GM23338 (cell line): Measurements from ENCODE around the gene SLC25A4. TPM values are rescaled to one million over a fixed set of nuclear protein-coding genes. Genes with fewer than 3 reads are reported as not detected.
A peak's percentile ranks its signal among the peaks of the same experiment; 100 is the strongest.

ENCODE experiments used
- ATAC-seq: fragments of 200-7000 bp; cut with Tn5 transposase; 3 replicates; pipeline ENCODE4 v1.9.1; 2020
- DNase-seq: peaks from one replicate; pipeline ENCODE4 v3.0.0-alpha.2; 2015; ENCODE audit warnings: low spot score
- H2AFZ ChIP-seq: fragments of 200-600 bp; sonication (generic); 2 replicates; pipeline ENCODE4 v1.8.0; 2016; ENCODE audit warnings: antibody characterized with exemption, mild to moderate bottlenecking, moderate library complexity
- H3F3A ChIP-seq: fragments of 200-600 bp; sonication (generic); replicated peaks from 2 replicates; pipeline ENCODE4 v1.8.0; 2017; ENCODE audit warnings: antibody characterized with exemption, mixed run types, low read depth
- H3K27ac ChIP-seq: fragments of 200-600 bp; sonication (generic); 2 replicates; pipeline ENCODE4 v1.6.1; 2016; ENCODE audit warnings: low read depth
- H3K27me3 ChIP-seq: fragments of 200-600 bp; sonication (generic); 2 replicates; pipeline ENCODE4 v1.8.0; 2016; ENCODE audit warnings: mild to moderate bottlenecking, mixed run types, moderate library complexity; ENCODE audit not compliant: insufficient read depth
- H3K36me3 ChIP-seq: fragments of 200-600 bp; sonication (generic); 2 replicates; pipeline ENCODE4 v1.8.0; 2016; ENCODE audit warnings: mild to moderate bottlenecking; ENCODE audit not compliant: insufficient read depth
- H3K4me1 ChIP-seq: fragments of 200-600 bp; sonication (generic); 2 replicates; pipeline ENCODE4 v1.8.0; 2016; ENCODE audit warnings: mild to moderate bottlenecking, moderate library complexity; ENCODE audit not compliant: insufficient read depth
- H3K4me2 ChIP-seq: fragments of 200-600 bp; sonication (generic); 2 replicates; pipeline ENCODE4 v1.7.1; 2017; ENCODE audit warnings: mixed run types
- H3K4me3 ChIP-seq: fragments of 200-600 bp; sonication (generic); 2 replicates; pipeline ENCODE4 v1.6.1; 2016; ENCODE audit warnings: mixed run types
- H3K79me2 ChIP-seq: fragments of 200-600 bp; sonication (generic); replicated peaks from 2 replicates; pipeline ENCODE4 v1.8.0; 2017; ENCODE audit warnings: mild to moderate bottlenecking; ENCODE audit not compliant: insufficient read depth
- H3K9me2 ChIP-seq: fragments of 200-600 bp; sonication (generic); 2 replicates; pipeline ENCODE4 v1.8.0; 2017; ENCODE audit not compliant: insufficient read depth
- H4K20me1 ChIP-seq: fragments of 200-600 bp; sonication (generic); replicated peaks from 2 replicates; pipeline ENCODE4 v1.8.0; 2017; ENCODE audit warnings: mild to moderate bottlenecking; ENCODE audit not compliant: insufficient read depth
- H3K27ac Mint-ChIP-seq: 2 replicates; pipeline ENCODE4 v1.8.0; 2020; ENCODE audit warnings: inconsistent platforms, mild to moderate bottlenecking, moderate library complexity, mixed read lengths
- H3K27me3 Mint-ChIP-seq: 3 replicates; pipeline ENCODE4 v1.8.0; 2022; ENCODE audit warnings: low read depth, mild to moderate bottlenecking, moderate library complexity, mixed read lengths, inconsistent platforms; ENCODE audit not compliant: insufficient read depth, poor library complexity
- H3K36me3 Mint-ChIP-seq: 3 replicates; pipeline ENCODE4 v1.8.0; 2021; ENCODE audit warnings: low read depth, mild to moderate bottlenecking, inconsistent platforms, moderate library complexity, mixed read lengths
- H3K4me1 Mint-ChIP-seq: 3 replicates; pipeline ENCODE4 v1.8.0; 2020; ENCODE audit warnings: mild to moderate bottlenecking, inconsistent platforms, mixed read lengths
- H3K4me3 Mint-ChIP-seq: 3 replicates; pipeline ENCODE4 v1.8.0; 2021; ENCODE audit warnings: moderate library complexity, mild to moderate bottlenecking, inconsistent platforms, mixed read lengths
- H3K9me3 Mint-ChIP-seq: 3 replicates; pipeline ENCODE4 v1.8.0; 2020; ENCODE audit warnings: moderate library complexity, mild to moderate bottlenecking, inconsistent platforms, mixed read lengths
- CREB1 ChIP-seq: fragments of 250-450 bp; sonication (Bioruptor Pico); IDR thresholded peaks from 2 replicates; pipeline ENCODE4 v1.5.0; 2020; ENCODE audit warnings: low read depth, mild to moderate bottlenecking, moderate library complexity
- JUNB ChIP-seq: IDR thresholded peaks from one replicate; pipeline ENCODE4 v1.6.1; 2016; ENCODE audit warnings: antibody characterized with exemption; ENCODE audit not compliant: unreplicated experiment
- NANOG ChIP-seq: IDR thresholded peaks from 2 replicates; pipeline ENCODE4 v1.6.1; 2016; ENCODE audit warnings: antibody characterized with exemption, borderline replicate concordance
- STAT1 ChIP-seq: IDR thresholded peaks from one replicate; pipeline ENCODE4 v1.6.1; 2016; ENCODE audit warnings: antibody characterized with exemption; ENCODE audit not compliant: unreplicated experiment
- ZNF331 ChIP-seq: fragments of 250-450 bp; sonication (Bioruptor Pico); IDR thresholded peaks from 2 replicates; pipeline ENCODE4 v1.5.0; 2020; ENCODE audit warnings: low read depth, mild to moderate bottlenecking, moderate library complexity
- ZNF462 ChIP-seq: fragments of 250-450 bp; sonication (Bioruptor Pico); IDR thresholded peaks from 2 replicates; pipeline ENCODE4 v1.5.0; 2020; ENCODE audit warnings: mild to moderate bottlenecking, moderate library complexity
- polyA plus RNA-seq: library from polyadenylated mRNA; unstranded; fragments of >200 nt; fragmentation: Nextera tagmentation; extraction: Ambion mirVana; gene quantifications from 2 replicates; pipeline ENCODE4 v1.2.1, GENCODE V29; 2016
- total RNA-seq: library from RNA; depleted of rRNA; stranded (reverse); fragments of >200 nt; shearing (Covaris generic); gene quantifications from 2 replicates; pipeline ENCODE4 v1.2.3, GENCODE V29; 2014

SLC25A4 gene
- total and polyA plus RNA-seq, 2 experiments from 2014 or later, result 43.6 to 66.5 TPM

- Mint-ChIP-seq H3K27me3 (peaks cover under 1% of the 10 kb centered on the region), H3K36me3 (no peaks in the 10 kb centered on the region), H3K4me1 (peaks cover 29% of the 10 kb centered on the region), H3K4me3 (no peak overlapping the region), H3K27ac (peak overlapping the region; percentile 61), H3K9me3 (peaks cover 1% of the 10 kb centered on the region)
- no peak for TF ChIP-seq NANOG
- no peak for TF ChIP-seq ZNF331 (CRISPR knock-in tag)
- TF ChIP-seq JUNB, result no peak
- TF ChIP-seq ZNF462 (CRISPR knock-in tag), result no peak
- TF ChIP-seq CREB1 (CRISPR knock-in tag), result no peak
- no peak for TF ChIP-seq STAT1
- Histone ChIP-seq H3F3A (no peaks in the 10 kb centered on the region), H3K27ac (peak overlapping the region; percentile 57; the same call in 1 of the 2 replicates), H3K4me1 (peaks cover 21% of the 10 kb centered on the region), H3K27me3 (no peaks in the 10 kb centered on the region), H3K79me2 (no peaks in the 10 kb centered on the region), H3K4me2 (0 out of 2 replicates have a peak overlapping the region, but pooled peaks have one; percentile 30), H3K9me2 (no peaks in the 10 kb centered on the region), H3K4me3 (no peak overlapping the region), H2AFZ (peak overlapping the region; percentile 54), H4K20me1 (no peaks in the 10 kb centered on the region), H3K36me3 (no peaks in the 10 kb centered on the region; the same call in 1 of the 2 replicates)
- ATAC-seq, result no peak
- no peak for DNase-seq
Observed at GRCh38 chr4:185119927-185120630, 23.0 kb upstream of the SLC25A4 start.

- Histone ChIP-seq H3F3A (no peaks in the 10 kb centered on the region), H3K79me2 (no peaks in the 10 kb centered on the region), H3K27me3 (no peaks in the 10 kb centered on the region), H2AFZ (peak overlapping the region; percentile 54), H3K9me2 (no peaks in the 10 kb centered on the region), H3K36me3 (no peaks in the 10 kb centered on the region; the same call in 1 of the 2 replicates), H3K4me2 (0 out of 2 replicates have a peak overlapping the region, but pooled peaks have one; percentile 30), H3K4me3 (no peak overlapping the region), H3K27ac (no peak overlapping the region), H4K20me1 (no peaks in the 10 kb centered on the region), H3K4me1 (peaks cover 21% of the 10 kb centered on the region)
- no peaks in the 10 kb centered on the region for H3K36me3 Mint-ChIP-seq
- no peak overlapping the region for H3K4me3 Mint-ChIP-seq
- peak; percentile 76 for ATAC-seq
- DNase-seq, result no peak
- H3K9me3 Mint-ChIP-seq, result peaks cover 5% of the 10 kb centered on the region
- no peaks in the 10 kb centered on the region for H3K27me3 Mint-ChIP-seq
- peaks cover 28% of the 10 kb centered on the region for H3K4me1 Mint-ChIP-seq
- H3K27ac Mint-ChIP-seq, result peak overlapping the region; percentile 61; the same call in 1 of the 2 replicates
- TF ChIP-seq ZNF462 (CRISPR knock-in tag), result peak; percentile 37; the same call in 1 of the 2 replicates
Observed at GRCh38 chr4:185120631-185120946, 22.5 kb upstream of the SLC25A4 start.
